NT2/D1 (cell line): Measurements from ENCODE around the gene TEX13A.

ENCODE experiments used
- DNase-seq: peaks from one replicate; pipeline ENCODE4 v3.0.0-alpha.2; 2011; ENCODE audit warnings: low read depth, low spot score
- H3K27me3 ChIP-seq: 2 replicates; pipeline ENCODE4 v1.6.0; 2011; ENCODE audit warnings: mild to moderate bottlenecking; ENCODE audit not compliant: insufficient read length, insufficient read depth
- H3K36me3 ChIP-seq: 2 replicates; pipeline ENCODE4 v1.6.1; 2011; ENCODE audit warnings: mild to moderate bottlenecking, low read length, mixed read lengths; ENCODE audit not compliant: insufficient read depth, insufficient read length
- H3K4me1 ChIP-seq: 2 replicates; pipeline ENCODE4 v1.5.1; 2011; ENCODE audit not compliant: insufficient read depth, insufficient read length
- H3K4me3 ChIP-seq: 2 replicates; pipeline ENCODE4 v1.5.1; 2011; ENCODE audit warnings: low read depth; ENCODE audit not compliant: insufficient read length
- H3K9ac ChIP-seq: 2 replicates; pipeline ENCODE4 v1.6.0; 2011; ENCODE audit warnings: low read depth; ENCODE audit not compliant: insufficient read length
- H3K9me3 ChIP-seq: 2 replicates; pipeline ENCODE4 v1.5.1; 2011; ENCODE audit warnings: mild to moderate bottlenecking, low read length; ENCODE audit not compliant: insufficient read depth
- SUZ12 ChIP-seq: IDR thresholded peaks from 2 replicates; pipeline ENCODE4 v1.6.1; 2011; ENCODE audit not compliant: insufficient read length, insufficient read depth; ENCODE audit errors: extremely low read depth
- YY1 ChIP-seq: IDR thresholded peaks from 2 replicates; pipeline ENCODE4 v1.6.1; 2011; ENCODE audit not compliant: insufficient read length, insufficient read depth
- ZNF274 ChIP-seq: IDR thresholded peaks from 2 replicates; pipeline ENCODE4 v1.6.1; 2011; ENCODE audit warnings: mild to moderate bottlenecking, low read depth, low read length

TEX13A gene

DNA sequence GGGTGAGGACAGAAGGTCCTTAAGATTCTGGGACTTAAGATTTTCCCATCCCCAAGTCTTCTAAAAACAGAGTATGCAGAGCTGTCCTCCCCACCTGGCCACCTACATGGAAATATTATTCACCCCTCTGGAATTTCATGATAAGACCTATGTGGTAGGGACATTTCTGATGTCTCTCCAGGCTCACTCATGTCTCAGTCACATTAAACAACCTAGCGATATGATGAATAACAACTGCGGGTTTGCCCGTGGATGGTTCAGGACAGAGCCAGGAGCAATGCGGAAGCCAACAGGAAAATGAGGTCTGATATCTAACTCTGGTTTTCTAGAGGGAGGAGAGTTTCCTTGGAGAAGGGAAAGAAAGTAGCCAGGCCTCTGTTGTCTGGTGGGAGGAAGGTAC is 47.4 kb downstream of the TEX13A start:
- Histone ChIP-seq H3K27me3 (no peaks in the 10 kb centered on the region), H3K9me3 (no peaks in the 10 kb centered on the region), H3K36me3 (no peaks in the 10 kb centered on the region), H3K4me3 (no peak overlapping the region), H3K9ac (no peak overlapping the region), H3K4me1 (no peaks in the 10 kb centered on the region)
- DNase-seq: no peak
- no peak for TF ChIP-seq SUZ12
- TF ChIP-seq YY1: no peak
- TF ChIP-seq ZNF274: no peak
